ENCODE results near the gene SLIT1.

SLIT1 gene

GRCh38 chr10:97105303-97105702, 80.5 kb downstream of the SLIT1 start:
- Histone ChIP-seq H3K4me2 (ENCODE audit: low read length) (no peak overlapping the region), H3K36me3 (ENCODE audit: control insufficient read depth, insufficient read depth, low read length) (no peaks in the 10 kb centered on the region), H3K9ac (no peak overlapping the region), H3K27ac (no peak overlapping the region), H3K4me3 (ENCODE audit: low read depth, low read length) (no peak overlapping the region), H3K9me3 (ENCODE audit: control insufficient read depth, low read length) (no peaks in the 10 kb centered on the region), H3K27me3 (ENCODE audit: control insufficient read depth, insufficient read depth, low read length) (no peaks in the 10 kb centered on the region), H2AFZ (no peak overlapping the region), H3K4me1 (no peaks in the 10 kb centered on the region), H3K79me2 (no peaks in the 10 kb centered on the region)
- TF ChIP-seq CTCF (IDR thresholded peaks at IDR 0.05), result no peak

- H3K4me1 ChIP-seq, result no peaks in the 10 kb centered on the region
- no peak overlapping the region for H3K4me3 ChIP-seq (ENCODE audit: low read depth, low read length)
- no peak overlapping the region for H3K27ac ChIP-seq
- no peaks in the 10 kb centered on the region for H3K36me3 ChIP-seq (ENCODE audit: control insufficient read depth, insufficient read depth, low read length)
- no peaks in the 10 kb centered on the region for H3K9me3 ChIP-seq (ENCODE audit: control insufficient read depth, low read length)
- TF ChIP-seq CTCF (IDR thresholded peaks at IDR 0.05), result no peak
- H3K4me2 ChIP-seq (ENCODE audit: low read length), result no peak overlapping the region
- no peaks in the 10 kb centered on the region for H3K79me2 ChIP-seq
- no peak overlapping the region for H3K9ac ChIP-seq
- H3K27me3 ChIP-seq (ENCODE audit: control insufficient read depth, insufficient read depth, low read length), result no peaks in the 10 kb centered on the region
- no peak overlapping the region for H2AFZ ChIP-seq
Measured at GRCh38 chr10:97103316-97104080, 82.3 kb downstream of the SLIT1 start.

DNA sequence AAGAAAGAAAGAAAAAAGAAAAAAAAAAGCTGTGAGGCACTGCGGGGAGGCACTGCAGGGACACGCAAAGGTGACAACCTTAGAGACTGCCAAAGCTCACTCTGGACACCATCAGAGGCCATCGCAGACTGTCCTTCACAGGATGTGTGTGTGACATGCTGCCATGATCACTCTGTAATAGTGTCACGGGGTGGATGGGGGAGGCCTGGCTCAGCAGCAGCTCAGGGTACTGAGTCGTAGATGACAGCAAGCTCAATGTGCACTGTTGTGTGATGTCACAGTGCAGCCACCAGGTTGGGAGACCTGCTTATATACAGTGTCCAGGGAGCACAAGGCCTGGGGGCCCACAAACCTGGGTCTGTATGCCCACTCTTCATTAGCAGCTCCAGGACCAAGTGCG, 83.3 kb downstream of the SLIT1 start:
- H3K79me2 ChIP-seq, result no peaks in the 10 kb centered on the region
- no peak overlapping the region for H3K4me2 ChIP-seq (ENCODE audit: low read length)
- no peak overlapping the region for H3K9ac ChIP-seq
- no peaks in the 10 kb centered on the region for H3K9me3 ChIP-seq (ENCODE audit: control insufficient read depth, low read length)
- H3K4me3 ChIP-seq (ENCODE audit: low read depth, low read length), result no peak overlapping the region
- no peak overlapping the region for H3K27ac ChIP-seq
- no peak for TF ChIP-seq CTCF (IDR thresholded peaks at IDR 0.05)
- no peaks in the 10 kb centered on the region for H3K4me1 ChIP-seq
- H2AFZ ChIP-seq, result no peak overlapping the region
- H3K36me3 ChIP-seq (ENCODE audit: control insufficient read depth, insufficient read depth, low read length), result no peaks in the 10 kb centered on the region
- no peaks in the 10 kb centered on the region for H3K27me3 ChIP-seq (ENCODE audit: control insufficient read depth, insufficient read depth, low read length)

DNA sequence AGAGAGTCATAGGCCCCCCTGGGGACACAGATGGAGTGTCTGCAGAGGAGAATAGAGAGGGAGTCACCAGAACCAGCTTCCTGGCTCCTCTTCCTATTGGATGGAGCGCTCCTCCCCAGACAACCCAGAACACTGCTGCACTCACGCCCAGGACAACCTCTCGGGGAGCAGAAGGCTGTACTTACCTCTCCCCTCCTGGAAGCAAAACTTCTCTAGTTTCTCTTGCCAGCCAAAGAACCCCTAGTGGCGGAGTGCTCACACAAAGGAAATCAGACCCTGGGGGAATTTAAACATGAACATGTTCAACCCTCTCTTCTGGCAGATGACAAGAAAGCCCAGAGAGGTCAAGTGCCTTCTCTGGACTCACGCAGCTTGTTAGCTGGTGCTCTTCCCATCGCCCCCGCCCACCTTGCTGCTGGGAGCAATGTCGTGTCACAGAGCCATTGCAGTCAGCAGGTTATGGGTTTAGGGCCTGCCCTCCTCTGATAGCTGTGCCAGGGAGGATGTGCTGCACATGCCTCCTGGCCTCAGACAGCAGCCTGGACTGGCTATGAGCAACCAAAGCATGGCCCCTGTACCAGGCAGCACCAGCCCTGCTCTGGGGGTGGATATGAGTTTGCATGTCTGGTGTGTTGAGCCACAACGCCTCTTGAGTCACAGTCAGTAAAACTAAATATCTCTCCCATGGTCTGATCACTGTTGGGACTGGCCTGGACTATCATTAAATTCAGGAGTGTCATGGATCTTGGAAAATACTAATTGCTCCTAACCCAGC, 84.4 kb downstream of the SLIT1 start:
- H2AFZ ChIP-seq, result no peak overlapping the region
- no peak overlapping the region for H3K4me3 ChIP-seq (ENCODE audit: low read depth, low read length)
- no peaks in the 10 kb centered on the region for H3K4me1 ChIP-seq
- H3K4me2 ChIP-seq (ENCODE audit: low read length), result no peak overlapping the region
- no peak overlapping the region for H3K9ac ChIP-seq
- no peaks in the 10 kb centered on the region for H3K36me3 ChIP-seq (ENCODE audit: control insufficient read depth, insufficient read depth, low read length)
- no peak for TF ChIP-seq CTCF (IDR thresholded peaks at IDR 0.05)
- no peaks in the 10 kb centered on the region for H3K9me3 ChIP-seq (ENCODE audit: control insufficient read depth, low read length)
- H3K27ac ChIP-seq, result no peak overlapping the region
- no peaks in the 10 kb centered on the region for H3K79me2 ChIP-seq
- H3K27me3 ChIP-seq (ENCODE audit: control insufficient read depth, insufficient read depth, low read length), result no peaks in the 10 kb centered on the region
